Neural cell (in vitro differentiated cells): Measurements from ENCODE around the gene KIRREL3. TPM values are rescaled to one million over a fixed set of nuclear protein-coding genes. Genes with fewer than 3 reads are reported as not detected.

ENCODE experiments used
- H2AFZ ChIP-seq: fragments of 200-600, 300-800 bp; sonication (generic), shearing (Covaris generic); 2 replicates; pipeline ENCODE4 v1.6.0; 2014; ENCODE audit warnings: low read depth, mild to moderate bottlenecking, antibody characterized with exemption, low read length, moderate library complexity
- H3F3A ChIP-seq: fragments of 200-600 bp; shearing (Covaris generic); 2 replicates; pipeline ENCODE4 v1.6.1; 2016; ENCODE audit warnings: mild to moderate bottlenecking, moderate library complexity, mixed read lengths, antibody characterized with exemption, low read length; ENCODE audit not compliant: insufficient read depth, poor library complexity, severe bottlenecking
- H3K27ac ChIP-seq: fragments of 200-600, 300-800 bp; sonication (generic), shearing (Covaris generic); 2 replicates; pipeline ENCODE4 v1.5.1; 2014; ENCODE audit warnings: mild to moderate bottlenecking, low read length, moderate library complexity
- H3K27me3 ChIP-seq: fragments of 300-800, 200-600 bp; sonication (generic), shearing (Covaris generic); 2 replicates; pipeline ENCODE4 v1.6.0; 2014; ENCODE audit warnings: mild to moderate bottlenecking, low read depth, low read length, moderate library complexity; ENCODE audit not compliant: insufficient read depth
- H3K36me3 ChIP-seq: fragments of 300-800, 200-600 bp; sonication (generic), shearing (Covaris generic); 2 replicates; pipeline ENCODE4 v1.5.1; 2014; ENCODE audit warnings: mild to moderate bottlenecking, antibody characterized with exemption, low read length, moderate library complexity; ENCODE audit not compliant: insufficient read depth
- H3K4me2 ChIP-seq: fragments of 300-800, 200-600 bp; sonication (generic), shearing (Covaris generic); 2 replicates; pipeline ENCODE4 v1.6.0; 2014; ENCODE audit warnings: mild to moderate bottlenecking, low read length
- H3K4me3 ChIP-seq: fragments of 300-800, 200-600 bp; sonication (generic), shearing (Covaris generic); 2 replicates; pipeline ENCODE4 v1.5.1; 2014; ENCODE audit warnings: mild to moderate bottlenecking, low read length, moderate library complexity
- H3K79me2 ChIP-seq: fragments of 200-600 bp; shearing (Covaris generic); replicated peaks from 2 replicates; pipeline ENCODE4 v1.6.0; 2014; ENCODE audit warnings: mild to moderate bottlenecking, low read length, moderate library complexity; ENCODE audit not compliant: insufficient read depth
- H3K9ac ChIP-seq: fragments of 300-800, 200-600 bp; sonication (generic), shearing (Covaris generic); 2 replicates; pipeline ENCODE4 v1.6.1; 2016; ENCODE audit warnings: mild to moderate bottlenecking, low read length, mixed read lengths
- H3K9me2 ChIP-seq: fragments of 200-600 bp; shearing (Covaris generic); 2 replicates; pipeline ENCODE4 v1.6.1; 2016; ENCODE audit warnings: mild to moderate bottlenecking, low read length, mixed read lengths; ENCODE audit not compliant: insufficient read depth
- H3K9me3 ChIP-seq: fragments of 200-600, 300-800 bp; sonication (generic), shearing (Covaris generic); 2 replicates; pipeline ENCODE4 v1.6.1; 2016; ENCODE audit warnings: mild to moderate bottlenecking, mixed run types, low read length, moderate library complexity, mixed read lengths
- H4K20me1 ChIP-seq: fragments of 200-600 bp; shearing (Covaris generic); 2 replicates; pipeline ENCODE4 v1.6.1; 2016; ENCODE audit warnings: mild to moderate bottlenecking, mixed run types; ENCODE audit not compliant: insufficient read depth
- CTCF ChIP-seq: fragments of 450-650 bp; IDR thresholded peaks from 2 replicates; pipeline ENCODE4 v1.5.1; 2014; ENCODE audit warnings: antibody characterized with exemption, mild to moderate bottlenecking, moderate library complexity; ENCODE audit not compliant: poor library complexity, severe bottlenecking
- EP300 ChIP-seq: fragments of 450-650 bp; conservative IDR thresholded peaks from 2 replicates; pipeline ENCODE4 v1.6.1; 2014; ENCODE audit warnings: antibody characterized with exemption, mild to moderate bottlenecking, moderate library complexity; ENCODE audit not compliant: poor library complexity, severe bottlenecking
- EZH2 ChIP-seq: fragments of 200-600, 300-800 bp; shearing (Covaris generic), sonication (generic); IDR thresholded peaks from 2 replicates; pipeline ENCODE4 v1.6.1; 2014; ENCODE audit warnings: antibody characterized with exemption, low read length, borderline replicate concordance, mild to moderate bottlenecking; ENCODE audit not compliant: insufficient read depth, poor library complexity, severe bottlenecking
- MXI1 ChIP-seq: fragments of 450-650 bp; conservative IDR thresholded peaks from 2 replicates; pipeline ENCODE4 v1.6.1; 2014; ENCODE audit warnings: antibody characterized with exemption, mild to moderate bottlenecking; ENCODE audit not compliant: poor library complexity, severe bottlenecking
- POLR2AphosphoS5 ChIP-seq: IDR thresholded peaks from 2 replicates; pipeline ENCODE4 v1.6.1; 2012
- RAD21 ChIP-seq: fragments of 450-650 bp; conservative IDR thresholded peaks from 2 replicates; pipeline ENCODE4 v1.6.1; 2014; ENCODE audit warnings: antibody characterized with exemption, mild to moderate bottlenecking, moderate library complexity
- REST ChIP-seq: IDR thresholded peaks from 2 replicates; pipeline ENCODE4 v1.6.1; 2012; ENCODE audit warnings: borderline replicate concordance
- SMC3 ChIP-seq: fragments of 450-650 bp; conservative IDR thresholded peaks from 2 replicates; pipeline ENCODE4 v1.6.1; 2014; ENCODE audit warnings: antibody characterized with exemption, mild to moderate bottlenecking, moderate library complexity; ENCODE audit not compliant: poor library complexity
- TAF1 ChIP-seq: IDR thresholded peaks from 2 replicates; pipeline ENCODE4 v1.6.1; 2012; ENCODE audit warnings: low read depth
- polyA plus RNA-seq: library from polyadenylated mRNA; depleted of rRNA; stranded (reverse); fragments of >200 nt; gene quantifications from 2 replicates; pipeline ENCODE4 v1.2.3, GENCODE V29; 2014

The KIRREL3 gene
- polyA plus RNA-seq, 1 donor from 2014 or later = 23.8 TPM

- H3K27me3 ChIP-seq = no peaks in the 10 kb centered on the region
- no peak overlapping the region for H3K9ac ChIP-seq
- no peak overlapping the region for H2AFZ ChIP-seq
- H3K4me3 ChIP-seq = no peak overlapping the region
- no peak overlapping the region for H3K27ac ChIP-seq
- no peaks in the 10 kb centered on the region for H3K9me3 ChIP-seq
- no peaks in the 10 kb centered on the region for H3F3A ChIP-seq
- no peaks in the 10 kb centered on the region for H3K36me3 ChIP-seq
- no peaks in the 10 kb centered on the region for H4K20me1 ChIP-seq
- H3K79me2 ChIP-seq = no peaks in the 10 kb centered on the region
- no peak overlapping the region for H3K4me2 ChIP-seq
- TF ChIP-seq MXI1 = no peak
- TF ChIP-seq REST = no peak
- TF ChIP-seq SMC3 = no peak
- TF ChIP-seq EP300 = no peak
- no peak for TF ChIP-seq TAF1
- no peak for TF ChIP-seq CTCF
- no peak for TF ChIP-seq EZH2
- TF ChIP-seq RAD21 = no peak
- no peak for TF ChIP-seq POLR2AphosphoS5
- H3K9me2 ChIP-seq = no peaks in the 10 kb centered on the region
Observed at GRCh38 chr11:126727381-126727780, 273.2 kb downstream of the KIRREL3 start.

DNA sequence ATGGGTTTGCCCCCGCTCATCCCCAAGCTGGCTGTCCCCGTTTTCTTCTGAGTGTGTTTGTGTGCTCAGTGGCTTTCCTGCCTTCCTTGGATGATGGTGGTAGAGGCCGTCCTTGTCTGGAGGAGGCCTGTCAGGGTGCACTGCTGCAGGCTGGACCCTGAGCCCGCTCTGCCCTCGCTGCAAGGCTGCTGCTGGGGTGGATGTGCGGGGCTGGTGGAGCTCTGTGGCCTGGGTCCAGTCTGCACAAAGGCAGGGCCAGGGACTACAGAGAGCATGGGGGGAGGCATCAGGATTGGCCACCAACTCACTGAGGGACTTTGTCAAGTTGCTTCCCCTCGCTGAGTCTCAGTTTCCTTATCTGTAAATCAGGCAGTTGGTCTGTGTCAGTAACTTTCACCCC is 275.0 kb downstream of the KIRREL3 start:
- no peaks in the 10 kb centered on the region for H3K27me3 ChIP-seq
- no peaks in the 10 kb centered on the region for H3K79me2 ChIP-seq
- H3F3A ChIP-seq = no peaks in the 10 kb centered on the region
- H3K9me3 ChIP-seq = no peaks in the 10 kb centered on the region
- H3K36me3 ChIP-seq = no peaks in the 10 kb centered on the region
- no peaks in the 10 kb centered on the region for H3K9me2 ChIP-seq
- H3K4me3 ChIP-seq = no peak overlapping the region
- H4K20me1 ChIP-seq = no peaks in the 10 kb centered on the region
- no peak for TF ChIP-seq MXI1
- no peak for TF ChIP-seq TAF1
- no peak for TF ChIP-seq EZH2
- no peak for TF ChIP-seq POLR2AphosphoS5
- no peak for TF ChIP-seq CTCF
- no peak for TF ChIP-seq EP300
- no peak for TF ChIP-seq SMC3
- no peak for TF ChIP-seq RAD21
- TF ChIP-seq REST = no peak
- no peak overlapping the region for H3K9ac ChIP-seq
- H2AFZ ChIP-seq = no peak overlapping the region
- no peak overlapping the region for H3K4me2 ChIP-seq
- no peak overlapping the region for H3K27ac ChIP-seq
